Epithelial cell of esophagus (primary cell): ENCODE measurements around the gene VWA5B2.

Source experiments
- DNase-seq: peaks from one replicate; pipeline ENCODE4 v3.0.0; 2010; ENCODE audit warnings: low read depth
- H3K4me3 ChIP-seq: 2 replicates; pipeline ENCODE4 v1.5.1; 2011; ENCODE audit warnings: mild to moderate bottlenecking, low read length, control low read depth
- TF ChIP-seq, protein P1 (sequence below): IDR thresholded peaks from 2 replicates; pipeline ENCODE4 v1.5.1; 2011; ENCODE audit warnings: low read depth, mild to moderate bottlenecking, low read length, control low read depth, inconsistent platforms; ENCODE audit not compliant: insufficient read depth; ENCODE audit errors: missing control alignments

Gene VWA5B2

DNA sequence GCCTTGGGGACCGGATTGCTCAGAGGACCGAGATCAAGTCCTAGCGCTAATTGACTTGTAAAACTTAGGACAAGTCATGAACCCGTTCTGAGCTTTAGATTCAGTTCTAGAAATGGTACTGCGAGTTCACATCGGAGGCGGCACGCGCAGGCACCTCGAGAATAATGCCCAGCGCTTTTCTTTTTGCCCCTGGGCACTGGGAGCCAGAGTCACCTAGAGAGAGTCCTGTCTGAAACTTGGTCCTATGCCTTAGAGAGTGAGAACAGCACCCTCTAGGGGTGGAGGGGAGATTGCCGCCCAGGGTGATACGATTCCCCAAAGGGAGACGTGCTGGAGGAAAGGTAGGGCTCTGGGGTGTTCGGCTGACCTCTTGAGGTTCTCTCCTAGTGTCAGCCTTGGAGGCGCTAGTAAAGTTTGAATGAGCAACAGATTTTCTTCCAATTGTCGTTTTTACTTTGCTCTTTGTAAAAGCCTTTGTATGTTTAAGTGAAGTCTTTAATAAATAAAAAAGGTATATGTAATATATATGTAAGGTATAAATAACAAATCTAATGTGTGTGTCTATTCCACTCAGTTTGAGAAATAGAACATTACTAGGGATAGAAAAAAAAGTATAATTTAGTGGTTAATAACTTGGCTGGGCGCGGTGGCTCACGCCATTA lies 20.9 kb downstream of the VWA5B2 start:
- TF ChIP-seq, protein P1, sequence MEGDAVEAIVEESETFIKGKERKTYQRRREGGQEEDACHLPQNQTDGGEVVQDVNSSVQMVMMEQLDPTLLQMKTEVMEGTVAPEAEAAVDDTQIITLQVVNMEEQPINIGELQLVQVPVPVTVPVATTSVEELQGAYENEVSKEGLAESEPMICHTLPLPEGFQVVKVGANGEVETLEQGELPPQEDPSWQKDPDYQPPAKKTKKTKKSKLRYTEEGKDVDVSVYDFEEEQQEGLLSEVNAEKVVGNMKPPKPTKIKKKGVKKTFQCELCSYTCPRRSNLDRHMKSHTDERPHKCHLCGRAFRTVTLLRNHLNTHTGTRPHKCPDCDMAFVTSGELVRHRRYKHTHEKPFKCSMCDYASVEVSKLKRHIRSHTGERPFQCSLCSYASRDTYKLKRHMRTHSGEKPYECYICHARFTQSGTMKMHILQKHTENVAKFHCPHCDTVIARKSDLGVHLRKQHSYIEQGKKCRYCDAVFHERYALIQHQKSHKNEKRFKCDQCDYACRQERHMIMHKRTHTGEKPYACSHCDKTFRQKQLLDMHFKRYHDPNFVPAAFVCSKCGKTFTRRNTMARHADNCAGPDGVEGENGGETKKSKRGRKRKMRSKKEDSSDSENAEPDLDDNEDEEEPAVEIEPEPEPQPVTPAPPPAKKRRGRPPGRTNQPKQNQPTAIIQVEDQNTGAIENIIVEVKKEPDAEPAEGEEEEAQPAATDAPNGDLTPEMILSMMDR = peak; percentile 98
- H3K4me3 ChIP-seq = peak overlapping the region; percentile 74
- DNase-seq = peak; percentile 94

DNA sequence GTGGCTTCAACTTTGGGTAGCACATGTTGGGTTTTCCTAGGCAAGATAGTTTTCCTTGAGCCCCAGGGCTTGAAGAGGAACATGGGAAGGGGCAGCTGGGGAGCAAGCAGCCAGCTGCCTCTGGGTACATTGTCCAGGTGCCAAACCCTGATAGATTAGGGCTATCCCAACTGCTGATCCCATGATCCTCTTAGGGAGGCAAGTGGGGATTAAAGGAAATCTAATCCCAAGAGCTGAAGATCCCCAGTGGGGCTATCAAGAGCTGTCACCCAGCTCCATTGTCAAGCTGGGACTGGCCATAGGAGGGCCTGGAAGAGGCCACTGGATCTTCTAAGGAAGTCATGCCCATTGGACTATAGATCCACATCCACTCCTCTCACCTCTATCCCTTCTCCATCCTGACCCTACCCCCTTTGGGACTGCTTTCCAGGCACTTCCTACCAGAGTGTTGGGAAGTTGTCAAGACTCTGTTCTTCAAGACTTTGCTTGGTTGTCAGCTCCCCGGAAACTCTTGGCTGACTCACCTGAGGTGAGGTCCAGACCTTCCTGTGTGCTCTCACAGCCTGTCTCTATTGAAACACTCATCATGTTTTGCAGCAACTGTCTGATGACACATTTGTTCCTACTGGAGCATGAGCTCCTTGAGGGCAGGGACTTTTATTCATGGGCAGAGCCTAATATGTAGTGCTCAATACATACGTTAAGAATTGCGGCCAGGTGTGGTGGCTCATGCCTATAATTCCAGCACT lies 26.1 kb downstream of the VWA5B2 start:
- DNase-seq = peak; percentile 91
- TF ChIP-seq, protein P1 = no peak
- no peak overlapping the region for H3K4me3 ChIP-seq

DNA sequence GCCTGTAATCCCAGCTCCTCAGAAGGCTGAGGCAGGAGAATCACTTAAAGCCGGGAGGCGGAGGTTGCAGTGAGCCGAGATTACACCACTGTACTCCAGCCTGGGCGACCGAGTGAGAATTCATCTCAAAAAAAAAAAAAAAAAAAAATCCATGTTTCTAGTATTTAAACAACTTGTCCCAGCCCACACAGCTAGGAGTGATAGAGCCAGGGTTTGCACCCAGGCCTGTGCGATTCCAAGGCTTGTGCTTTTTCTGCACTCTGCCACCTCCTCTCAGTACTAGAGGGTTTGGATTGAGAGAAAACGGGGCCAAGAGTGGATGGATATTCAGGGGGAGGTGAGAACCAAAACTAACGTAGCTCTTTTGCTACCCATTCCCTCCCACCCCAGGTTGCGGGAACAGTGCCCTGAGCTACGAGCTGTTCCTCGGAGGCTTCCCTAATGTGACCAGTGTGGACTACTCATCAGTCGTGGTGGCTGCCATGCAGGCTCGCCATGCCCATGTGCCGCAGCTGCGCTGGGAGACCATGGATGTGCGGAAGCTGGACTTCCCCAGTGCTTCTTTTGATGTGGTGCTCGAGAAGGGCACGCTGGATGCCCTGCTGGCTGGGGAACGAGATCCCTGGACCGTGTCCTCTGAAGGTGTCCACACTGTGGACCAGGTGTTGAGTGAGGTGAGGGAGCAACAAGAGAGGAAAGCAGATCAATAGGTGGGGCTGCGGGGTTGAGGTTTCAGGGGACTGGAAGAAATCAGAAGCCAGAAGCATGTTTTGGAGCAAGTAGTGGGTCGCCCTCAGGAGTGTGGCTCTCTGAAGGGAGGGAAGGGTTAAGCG lies 27.9 kb downstream of the VWA5B2 start:
- TF ChIP-seq, protein P1 = no peak
- no peak overlapping the region for H3K4me3 ChIP-seq
- DNase-seq = no peak

DNA sequence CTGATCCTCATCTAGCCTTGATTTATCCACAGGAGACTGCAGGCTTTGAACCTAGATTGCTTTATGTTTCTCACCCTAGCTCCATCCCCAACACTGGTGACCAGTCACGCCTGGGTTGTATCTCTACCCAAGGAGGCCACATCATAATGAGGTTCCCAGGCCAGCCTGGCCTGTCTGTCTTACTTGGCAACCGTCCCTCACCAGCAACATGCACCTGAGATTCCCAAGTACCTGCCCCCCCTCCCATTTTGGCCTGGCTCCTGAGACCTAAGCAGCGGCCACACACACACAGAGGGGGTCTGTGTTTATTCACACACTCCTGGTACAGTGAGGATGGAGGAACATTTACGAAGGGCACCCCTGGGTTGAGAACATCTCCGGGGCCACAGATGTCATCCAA lies 29.5 kb downstream of the VWA5B2 start:
- H3K4me3 ChIP-seq = no peak overlapping the region
- TF ChIP-seq, protein P1 = no peak
- no peak for DNase-seq

DNA sequence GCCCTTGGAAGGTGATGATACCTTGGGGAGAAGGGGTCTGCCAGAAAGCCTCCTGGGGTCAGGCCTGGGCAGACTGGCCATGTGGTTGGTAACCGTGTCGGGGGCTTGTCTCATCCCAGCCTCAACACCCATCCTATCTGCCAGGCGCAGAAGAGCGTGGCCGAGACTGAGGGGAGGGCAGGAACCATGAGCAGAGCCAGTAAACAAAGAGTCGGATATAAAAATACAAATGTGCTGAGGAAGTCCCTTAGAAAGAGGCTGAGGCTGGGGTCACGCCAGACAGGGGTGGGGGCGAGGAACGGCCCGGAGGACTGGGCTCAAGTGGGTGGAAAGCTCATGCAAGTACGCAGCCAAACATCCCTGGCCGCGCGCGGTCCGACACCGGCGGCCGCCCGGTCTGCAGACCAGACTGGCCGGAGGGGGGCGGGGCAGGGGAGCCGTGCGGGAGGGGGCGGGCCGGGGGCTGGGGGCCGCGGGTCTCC lies 30.1 kb downstream of the VWA5B2 start:
- TF ChIP-seq, protein P1 = no peak
- DNase-seq = no peak
- no peak overlapping the region for H3K4me3 ChIP-seq

DNA sequence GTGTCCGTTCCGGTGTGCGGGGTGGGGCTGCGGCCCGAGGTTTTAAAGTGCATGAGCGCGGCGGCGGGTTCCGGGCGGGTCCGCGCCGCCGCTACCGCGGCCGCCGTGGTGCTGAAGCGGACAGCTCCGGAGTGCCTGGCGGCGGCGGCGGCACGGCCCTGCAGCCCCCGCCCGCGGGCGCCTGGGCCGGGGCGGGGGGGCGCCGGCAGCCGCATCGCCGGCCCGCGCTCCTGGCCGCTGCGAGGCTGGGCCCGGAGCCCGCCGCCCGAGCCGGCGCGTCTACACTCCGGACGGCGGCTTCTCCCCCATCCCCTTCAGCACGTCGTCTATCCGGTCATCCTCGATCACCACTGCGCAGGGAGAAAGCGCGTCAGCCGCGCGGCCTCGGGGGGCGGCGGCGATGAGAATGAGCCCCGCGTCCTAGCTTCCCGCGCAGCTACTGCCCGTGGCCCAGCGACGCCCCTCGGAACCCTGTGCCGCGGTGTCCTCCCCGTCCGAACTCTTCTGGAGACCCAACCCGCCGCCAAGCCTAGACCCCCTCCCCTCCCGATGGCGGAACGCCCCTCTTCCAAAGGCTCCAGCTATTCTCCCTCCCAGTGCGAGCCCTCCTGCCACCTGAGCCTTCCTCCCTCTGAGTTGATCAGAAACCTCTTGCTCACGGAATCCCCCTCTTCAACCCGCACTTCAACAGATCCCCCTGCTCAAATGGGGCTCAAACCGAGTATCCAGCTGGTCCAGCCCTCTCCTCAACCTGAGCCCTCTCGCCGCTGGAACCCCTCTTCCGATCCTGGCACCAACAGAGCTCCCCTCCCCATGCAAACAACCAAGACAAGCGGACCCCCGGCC lies 30.7 kb downstream of the VWA5B2 start:
- TF ChIP-seq, protein P1 = no peak
- H3K4me3 ChIP-seq = peak overlapping the region; percentile 2
- DNase-seq = peak; percentile 41
